Panc1 (cell line): ENCODE results near the gene MCU. TPM values are rescaled to one million over a fixed set of nuclear protein-coding genes. Genes with fewer than 3 reads are reported as not detected.

Experiments
- ATAC-seq: fragments of 200-7000 bp; cut with Tn5 transposase; 2 replicates; pipeline ENCODE4 v1.9.1; 2020; ENCODE audit warnings: mild to moderate bottlenecking, moderate library complexity
- BruUV-seq: library from RNA; stranded (reverse); fragments of 400-500 nt; replicated peaks from 2 replicates; lab custom pipeline; 2021; lab: Mats Ljungman, UMichigan
- CTCF ChIA-PET: fragments of 300-600 bp; sonication (Branson Sonifier 250); formaldehyde crosslinking; loops from one replicate; lab custom pipeline; 2022; ENCODE audit warnings: antibody characterized with exemption; lab: Charles Lee
- POLR2A ChIA-PET: fragments of 300-600 bp; sonication (Branson Sonifier 250); formaldehyde crosslinking; loops from one replicate; lab custom pipeline; 2022; ENCODE audit warnings: antibody characterized with exemption; lab: Charles Lee
- DNase-seq: peaks from one replicate; pipeline ENCODE4 v3.0.0-alpha.2; 2010; ENCODE audit warnings: low read depth, low spot score
- H3K27ac ChIP-seq: 2 replicates; pipeline ENCODE4 v1.5.1; 2011; ENCODE audit warnings: mild to moderate bottlenecking, low read length, inconsistent platforms
- H3K27me3 ChIP-seq: fragments of 200-500 bp; sonication (Bioruptor generic); 2 replicates; pipeline ENCODE4 v1.6.0; 2014; ENCODE audit warnings: low read length, inconsistent platforms; ENCODE audit not compliant: control insufficient read depth, insufficient read depth
- H3K36me3 ChIP-seq: fragments of 200-500 bp; sonication (Bioruptor generic); 2 replicates; pipeline ENCODE4 v1.5.1; 2014; ENCODE audit warnings: inconsistent platforms, mild to moderate bottlenecking, low read length, moderate library complexity; ENCODE audit not compliant: control insufficient read depth, insufficient read depth
- H3K4me1 ChIP-seq: 2 replicates; pipeline ENCODE4 v1.5.1; 2011; ENCODE audit warnings: inconsistent platforms, mild to moderate bottlenecking, low read length, moderate library complexity; ENCODE audit not compliant: control insufficient read depth, insufficient read depth
- H3K4me3 ChIP-seq, 2 experiments: 2 replicates each; pipeline ENCODE4 v1.5.1; 2011 to 2012; ENCODE audit warnings: low read depth in 2 of 2, low read length in 2 of 2, mild to moderate bottlenecking in 2 of 2, inconsistent platforms in 1 of 2, moderate library complexity in 1 of 2
- H3K9me3 ChIP-seq: fragments of 200-500 bp; sonication (Bioruptor generic); 2 replicates; pipeline ENCODE4 v1.5.1; 2014; ENCODE audit warnings: low read depth, mild to moderate bottlenecking, inconsistent platforms, low read length, moderate library complexity; ENCODE audit not compliant: control insufficient read depth, insufficient read depth
- CTCF ChIP-seq: fragments of 450-650 bp; IDR thresholded peaks from 2 replicates; pipeline ENCODE4 v1.5.1; 2017; ENCODE audit warnings: mild to moderate bottlenecking
- POLR2AphosphoS5 ChIP-seq: IDR thresholded peaks from 2 replicates; pipeline ENCODE4 v1.6.1; 2012; ENCODE audit warnings: mild to moderate bottlenecking, low read depth, low read length, moderate library complexity
- SIN3A ChIP-seq: IDR thresholded peaks from 2 replicates; pipeline ENCODE4 v1.6.1; 2012; ENCODE audit warnings: low read depth, mild to moderate bottlenecking, low read length, moderate library complexity, borderline replicate concordance; ENCODE audit not compliant: insufficient read depth
- TCF7L2 ChIP-seq: IDR thresholded peaks from 2 replicates; pipeline ENCODE4 v1.6.1; 2011; ENCODE audit warnings: mild to moderate bottlenecking, low read depth, low read length, inconsistent platforms
- in situ Hi-C: cut with HindIII; loops from 2 replicates; pipeline ENCODE4 v1.10.0; 2016; ENCODE audit warnings: low sequenced_read_pairs, low pct_unique_long_range_greater_than_20kb
- intact Hi-C: fragments of 100-400 bp; cut with micrococcal nuclease; formaldehyde crosslinking; loops from one replicate; pipeline ENCODE4 v1.10.0; 2022; ENCODE audit not compliant: unreplicated experiment
- total RNA-seq: library from RNA; stranded (reverse); gene quantifications from one replicate; pipeline ENCODE4 v1.2.1, GENCODE V29; 2021; ENCODE audit not compliant: unreplicated experiment
- TF ChIP-seq, protein P1 (sequence below), 2 experiments: IDR thresholded peaks; 2 replicates each; pipeline ENCODE4 v1.6.1; 2011 to 2012; ENCODE audit warnings: low read depth in 2 of 2, control low read depth in 1 of 2, low read length in 1 of 2, mild to moderate bottlenecking in 1 of 2, moderate library complexity in 1 of 2; ENCODE audit not compliant: insufficient read depth in 1 of 2

The MCU gene
- total RNA-seq, 1 experiment from 2014 or later, result 31.6 TPM

DNA sequence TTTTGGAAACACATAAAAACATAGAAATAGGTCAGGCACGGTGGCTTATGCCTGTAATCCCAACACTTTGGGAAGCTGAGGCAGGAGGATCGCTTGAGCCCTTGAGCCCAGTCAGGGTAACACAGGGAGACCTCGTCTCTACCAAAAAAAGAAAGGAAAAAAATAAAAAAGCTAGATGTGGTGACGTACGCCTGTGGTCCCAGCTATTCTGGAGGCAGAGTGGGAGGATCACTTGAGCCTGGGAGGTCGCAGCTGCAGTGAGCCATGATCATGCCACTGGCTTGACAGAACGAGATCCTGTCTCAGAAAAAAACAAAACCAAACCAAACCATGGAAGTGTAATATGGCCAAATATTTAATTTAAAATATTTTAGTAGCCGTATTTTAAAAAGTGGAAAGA is 55.6 kb downstream of the MCU start:
- in situ Hi-C loops, result no loop called here
- Histone ChIP-seq H3K4me3 (no peak overlapping the region), H3K9me3 (no peaks in the 10 kb centered on the region), H3K4me1 (no peaks in the 10 kb centered on the region), H3K36me3 (no peaks in the 10 kb centered on the region), H3K27me3 (no peaks in the 10 kb centered on the region), H3K27ac (no peak overlapping the region)
- no peak for ATAC-seq
- ChIA-PET POLR2A (interaction anchor here (0.6 kb wide), 1 partner anchor 69 kb away, joined by 6 read pairs; no protein-coding TSS in a partner anchor), CTCF (no interaction called here)
- TF ChIP-seq CTCF (no peak), SIN3A (no peak), TCF7L2 (no peak)
- TF ChIP-seq, protein P1, sequence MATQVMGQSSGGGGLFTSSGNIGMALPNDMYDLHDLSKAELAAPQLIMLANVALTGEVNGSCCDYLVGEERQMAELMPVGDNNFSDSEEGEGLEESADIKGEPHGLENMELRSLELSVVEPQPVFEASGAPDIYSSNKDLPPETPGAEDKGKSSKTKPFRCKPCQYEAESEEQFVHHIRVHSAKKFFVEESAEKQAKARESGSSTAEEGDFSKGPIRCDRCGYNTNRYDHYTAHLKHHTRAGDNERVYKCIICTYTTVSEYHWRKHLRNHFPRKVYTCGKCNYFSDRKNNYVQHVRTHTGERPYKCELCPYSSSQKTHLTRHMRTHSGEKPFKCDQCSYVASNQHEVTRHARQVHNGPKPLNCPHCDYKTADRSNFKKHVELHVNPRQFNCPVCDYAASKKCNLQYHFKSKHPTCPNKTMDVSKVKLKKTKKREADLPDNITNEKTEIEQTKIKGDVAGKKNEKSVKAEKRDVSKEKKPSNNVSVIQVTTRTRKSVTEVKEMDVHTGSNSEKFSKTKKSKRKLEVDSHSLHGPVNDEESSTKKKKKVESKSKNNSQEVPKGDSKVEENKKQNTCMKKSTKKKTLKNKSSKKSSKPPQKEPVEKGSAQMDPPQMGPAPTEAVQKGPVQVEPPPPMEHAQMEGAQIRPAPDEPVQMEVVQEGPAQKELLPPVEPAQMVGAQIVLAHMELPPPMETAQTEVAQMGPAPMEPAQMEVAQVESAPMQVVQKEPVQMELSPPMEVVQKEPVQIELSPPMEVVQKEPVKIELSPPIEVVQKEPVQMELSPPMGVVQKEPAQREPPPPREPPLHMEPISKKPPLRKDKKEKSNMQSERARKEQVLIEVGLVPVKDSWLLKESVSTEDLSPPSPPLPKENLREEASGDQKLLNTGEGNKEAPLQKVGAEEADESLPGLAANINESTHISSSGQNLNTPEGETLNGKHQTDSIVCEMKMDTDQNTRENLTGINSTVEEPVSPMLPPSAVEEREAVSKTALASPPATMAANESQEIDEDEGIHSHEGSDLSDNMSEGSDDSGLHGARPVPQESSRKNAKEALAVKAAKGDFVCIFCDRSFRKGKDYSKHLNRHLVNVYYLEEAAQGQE (IDR thresholded peaks at IDR 0.05; ENCODE audit: insufficient read depth in 1 of 2, low read depth in 2 of 2, low read length in 1 of 2), result no peak
- intact Hi-C loops, result no loop called here
- DNase-seq, result no peak
- BruUV-seq, result TSS peak; percentile 33

DNA sequence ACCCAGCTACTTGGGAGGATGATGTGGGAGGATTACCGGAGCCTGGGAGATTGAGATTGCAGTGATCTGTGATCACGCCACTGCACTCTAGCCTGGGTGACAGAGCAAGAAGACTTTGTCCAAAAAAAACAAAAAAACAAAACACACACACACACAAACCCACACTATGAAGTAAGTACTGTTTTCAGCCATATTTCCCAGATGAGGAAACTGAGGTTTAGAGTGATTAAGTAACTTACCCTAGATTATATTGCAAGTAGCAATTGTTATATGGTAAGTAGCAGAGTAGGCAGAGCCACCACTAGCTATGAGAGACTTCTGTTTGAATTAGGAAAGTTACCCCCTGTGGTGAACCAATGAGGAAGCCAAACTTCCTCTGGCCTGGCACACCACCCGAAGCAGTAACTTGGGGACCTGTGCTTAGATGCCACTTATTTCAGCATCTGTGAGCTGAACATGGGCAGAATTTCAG is 61.9 kb downstream of the MCU start:
- ATAC-seq, result no peak
- no TSS peak for BruUV-seq
- Histone ChIP-seq H3K4me3 (no peak overlapping the region), H3K9me3 (no peaks in the 10 kb centered on the region), H3K27me3 (no peaks in the 10 kb centered on the region), H3K4me1 (no peaks in the 10 kb centered on the region), H3K36me3 (no peaks in the 10 kb centered on the region), H3K27ac (no peak overlapping the region)
- no peak for DNase-seq
- TF ChIP-seq TCF7L2 (no peak), POLR2AphosphoS5 (no peak), CTCF (no peak), SIN3A (no peak)
- TF ChIP-seq, protein P1 (IDR thresholded peaks at IDR 0.05; ENCODE audit: insufficient read depth in 1 of 2, low read depth in 2 of 2, low read length in 1 of 2), result no peak
- intact Hi-C loops (no loop called here), in situ Hi-C loops (no loop called here)
- CTCF ChIA-PET, result interaction anchor here (0.8 kb wide), 1 partner anchor 9 kb away, joined by 3 read pairs; no protein-coding TSS in a partner anchor
- POLR2A ChIA-PET, result no interaction called here
